ENCODE data around the gene VPS13D.
A peak's percentile ranks its signal among the peaks of the same experiment; 100 is the strongest.

The VPS13D gene

GRCh38 chr1:12441414-12442105, 211.7 kb downstream of the VPS13D start:
- no peaks in the 10 kb centered on the region for H3K9me3 ChIP-seq (ENCODE audit: control insufficient read depth, low read length)
- no peak overlapping the region for H3K4me3 ChIP-seq (ENCODE audit: extremely low read depth, insufficient read depth, low read length, poor library complexity, severe bottlenecking)
- WGBS, 2 experiments (ENCODE audit: insufficient coverage in 2 of 2), result 92 to 94% methylated on average over 5 of the region's 7 CpGs
- peaks cover 10% of the 10 kb centered on the region for H3K4me1 ChIP-seq (ENCODE audit: control insufficient read depth, insufficient read depth, low read length, poor library complexity, severe bottlenecking)
- no peak overlapping the region for H3K27ac ChIP-seq (ENCODE audit: low read depth, low read length, severe bottlenecking)
- H3K36me3 ChIP-seq (ENCODE audit: control insufficient read depth, insufficient read depth, low read length), result peaks cover 20% of the 10 kb centered on the region

- peaks cover 20% of the 10 kb centered on the region for H3K36me3 ChIP-seq (ENCODE audit: control insufficient read depth, insufficient read depth, low read length)
- no peaks in the 10 kb centered on the region for H3K9me3 ChIP-seq (ENCODE audit: control insufficient read depth, low read length)
- no peak overlapping the region for H3K4me3 ChIP-seq (ENCODE audit: extremely low read depth, insufficient read depth, low read length, poor library complexity, severe bottlenecking)
- no CpG with 5 or more reads among the region's 1 CpG for WGBS, 2 experiments (ENCODE audit: insufficient coverage in 2 of 2)
- no peak overlapping the region for H3K27ac ChIP-seq (ENCODE audit: low read depth, low read length, severe bottlenecking)
- H3K4me1 ChIP-seq (ENCODE audit: control insufficient read depth, insufficient read depth, low read length, poor library complexity, severe bottlenecking), result peaks cover 8% of the 10 kb centered on the region
Observed at GRCh38 chr1:12442217-12442616, 212.4 kb downstream of the VPS13D start.

GRCh38 chr1:12443151-12443550, 213.3 kb downstream of the VPS13D start:
- peaks cover 18% of the 10 kb centered on the region for H3K36me3 ChIP-seq (ENCODE audit: control insufficient read depth, insufficient read depth, low read length)
- no peak overlapping the region for H3K27ac ChIP-seq (ENCODE audit: low read depth, low read length, severe bottlenecking)
- peaks cover 6% of the 10 kb centered on the region for H3K4me1 ChIP-seq (ENCODE audit: control insufficient read depth, insufficient read depth, low read length, poor library complexity, severe bottlenecking)
- no peaks in the 10 kb centered on the region for H3K9me3 ChIP-seq (ENCODE audit: control insufficient read depth, low read length)
- no peak overlapping the region for H3K4me3 ChIP-seq (ENCODE audit: extremely low read depth, insufficient read depth, low read length, poor library complexity, severe bottlenecking)

- H3K36me3 ChIP-seq (ENCODE audit: control insufficient read depth, insufficient read depth, low read length), result peaks cover 16% of the 10 kb centered on the region
- 93 to 100% methylated on average over 1 to 2 of the region's 4 CpGs for WGBS, 2 experiments (ENCODE audit: insufficient coverage in 2 of 2)
- no peak overlapping the region for H3K27ac ChIP-seq (ENCODE audit: low read depth, low read length, severe bottlenecking)
- no peak overlapping the region for H3K4me3 ChIP-seq (ENCODE audit: extremely low read depth, insufficient read depth, low read length, poor library complexity, severe bottlenecking)
- no peaks in the 10 kb centered on the region for H3K9me3 ChIP-seq (ENCODE audit: control insufficient read depth, low read length)
- H3K4me1 ChIP-seq (ENCODE audit: control insufficient read depth, insufficient read depth, low read length, poor library complexity, severe bottlenecking), result no peaks in the 10 kb centered on the region
Observed at GRCh38 chr1:12444329-12444841, 214.6 kb downstream of the VPS13D start.

- no peaks in the 10 kb centered on the region for H3K9me3 ChIP-seq (ENCODE audit: control insufficient read depth, low read length)
- no peak overlapping the region for H3K4me3 ChIP-seq (ENCODE audit: extremely low read depth, insufficient read depth, low read length, poor library complexity, severe bottlenecking)
- peaks cover 9% of the 10 kb centered on the region for H3K36me3 ChIP-seq (ENCODE audit: control insufficient read depth, insufficient read depth, low read length)
- 93% methylated on average over 2 of the region's 3 CpGs; no CpG with 5 or more reads in 1 of the 2 experiments for WGBS, 2 experiments (ENCODE audit: insufficient coverage in 2 of 2)
- no peak overlapping the region for H3K27ac ChIP-seq (ENCODE audit: low read depth, low read length, severe bottlenecking)
- H3K4me1 ChIP-seq (ENCODE audit: control insufficient read depth, insufficient read depth, low read length, poor library complexity, severe bottlenecking), result no peaks in the 10 kb centered on the region
Observed at GRCh38 chr1:12445257-12445656, 215.4 kb downstream of the VPS13D start.

GRCh38 chr1:12446593-12446992, 216.8 kb downstream of the VPS13D start:
- H3K27ac ChIP-seq (ENCODE audit: low read depth, low read length, severe bottlenecking), result no peak overlapping the region
- H3K9me3 ChIP-seq (ENCODE audit: control insufficient read depth, low read length), result no peaks in the 10 kb centered on the region
- WGBS, 2 experiments (ENCODE audit: insufficient coverage in 2 of 2), result 100% methylated on average over 1 of the region's 2 CpGs; no CpG with 5 or more reads in 1 of the 2 experiments
- H3K36me3 ChIP-seq (ENCODE audit: control insufficient read depth, insufficient read depth, low read length), result peaks cover 12% of the 10 kb centered on the region
- H3K4me1 ChIP-seq (ENCODE audit: control insufficient read depth, insufficient read depth, low read length, poor library complexity, severe bottlenecking), result no peaks in the 10 kb centered on the region
- H3K4me3 ChIP-seq (ENCODE audit: extremely low read depth, insufficient read depth, low read length, poor library complexity, severe bottlenecking), result no peak overlapping the region

- Histone ChIP-seq H3K4me1 (ENCODE audit: control insufficient read depth, insufficient read depth, low read length, poor library complexity, severe bottlenecking) (no peaks in the 10 kb centered on the region), H3K36me3 (ENCODE audit: control insufficient read depth, insufficient read depth, low read length) (peaks cover 18% of the 10 kb centered on the region), H3K9me3 (ENCODE audit: control insufficient read depth, low read length) (no peaks in the 10 kb centered on the region), H3K27ac (ENCODE audit: low read depth, low read length, severe bottlenecking) (no peak overlapping the region), H3K4me3 (ENCODE audit: extremely low read depth, insufficient read depth, low read length, poor library complexity, severe bottlenecking) (no peak overlapping the region)
- 85% methylated on average over 2 of the region's 3 CpGs; no CpG with 5 or more reads in 1 of the 2 experiments for WGBS, 2 experiments (ENCODE audit: insufficient coverage in 2 of 2)
Observed at GRCh38 chr1:12447307-12447706, 217.5 kb downstream of the VPS13D start.

GRCh38 chr1:12447849-12448312, 218.1 kb downstream of the VPS13D start:
- Histone ChIP-seq H3K9me3 (ENCODE audit: control insufficient read depth, low read length) (no peaks in the 10 kb centered on the region), H3K27ac (ENCODE audit: low read depth, low read length, severe bottlenecking) (no peak overlapping the region), H3K4me3 (ENCODE audit: extremely low read depth, insufficient read depth, low read length, poor library complexity, severe bottlenecking) (no peak overlapping the region), H3K36me3 (ENCODE audit: control insufficient read depth, insufficient read depth, low read length) (peaks cover 21% of the 10 kb centered on the region), H3K4me1 (ENCODE audit: control insufficient read depth, insufficient read depth, low read length, poor library complexity, severe bottlenecking) (no peaks in the 10 kb centered on the region)
- WGBS, 2 experiments (ENCODE audit: insufficient coverage in 2 of 2), result 85 to 94% methylated on average over 5 to 6 of the region's 7 CpGs

GRCh38 chr1:12448746-12449177, 218.9 kb downstream of the VPS13D start:
- Histone ChIP-seq H3K9me3 (ENCODE audit: control insufficient read depth, low read length) (no peaks in the 10 kb centered on the region), H3K36me3 (ENCODE audit: control insufficient read depth, insufficient read depth, low read length) (peaks cover 21% of the 10 kb centered on the region), H3K4me1 (ENCODE audit: control insufficient read depth, insufficient read depth, low read length, poor library complexity, severe bottlenecking) (no peaks in the 10 kb centered on the region), H3K27ac (ENCODE audit: low read depth, low read length, severe bottlenecking) (peak overlapping the region; percentile 4), H3K4me3 (ENCODE audit: extremely low read depth, insufficient read depth, low read length, poor library complexity, severe bottlenecking) (no peak overlapping the region)
- WGBS, 2 experiments (ENCODE audit: insufficient coverage in 2 of 2), result 85 to 100% methylated on average over 2 to 3 of the region's 3 CpGs

GRCh38 chr1:12450090-12450755, 220.4 kb downstream of the VPS13D start:
- Histone ChIP-seq H3K4me3 (ENCODE audit: extremely low read depth, insufficient read depth, low read length, poor library complexity, severe bottlenecking) (no peak overlapping the region), H3K36me3 (ENCODE audit: control insufficient read depth, insufficient read depth, low read length) (peaks cover 19% of the 10 kb centered on the region), H3K9me3 (ENCODE audit: control insufficient read depth, low read length) (no peaks in the 10 kb centered on the region), H3K27ac (ENCODE audit: low read depth, low read length, severe bottlenecking) (no peak overlapping the region), H3K4me1 (ENCODE audit: control insufficient read depth, insufficient read depth, low read length, poor library complexity, severe bottlenecking) (peaks cover 13% of the 10 kb centered on the region)
- 93 to 98% methylated on average over 8 of the region's 10 CpGs for WGBS, 2 experiments (ENCODE audit: insufficient coverage in 2 of 2)
